GM21717 (cell line): ENCODE results near the gene CASP8.
A peak's percentile ranks its signal among the peaks of the same experiment; 100 is the strongest.

Experiments
- ATAC-seq: cut with Tn5 transposase; IDR thresholded peaks from one replicate; pipeline ENCODE4 v1.9.1; 2021; ENCODE audit warnings: mild to moderate bottlenecking, moderate library complexity; ENCODE audit not compliant: unreplicated experiment

Gene CASP8

DNA sequence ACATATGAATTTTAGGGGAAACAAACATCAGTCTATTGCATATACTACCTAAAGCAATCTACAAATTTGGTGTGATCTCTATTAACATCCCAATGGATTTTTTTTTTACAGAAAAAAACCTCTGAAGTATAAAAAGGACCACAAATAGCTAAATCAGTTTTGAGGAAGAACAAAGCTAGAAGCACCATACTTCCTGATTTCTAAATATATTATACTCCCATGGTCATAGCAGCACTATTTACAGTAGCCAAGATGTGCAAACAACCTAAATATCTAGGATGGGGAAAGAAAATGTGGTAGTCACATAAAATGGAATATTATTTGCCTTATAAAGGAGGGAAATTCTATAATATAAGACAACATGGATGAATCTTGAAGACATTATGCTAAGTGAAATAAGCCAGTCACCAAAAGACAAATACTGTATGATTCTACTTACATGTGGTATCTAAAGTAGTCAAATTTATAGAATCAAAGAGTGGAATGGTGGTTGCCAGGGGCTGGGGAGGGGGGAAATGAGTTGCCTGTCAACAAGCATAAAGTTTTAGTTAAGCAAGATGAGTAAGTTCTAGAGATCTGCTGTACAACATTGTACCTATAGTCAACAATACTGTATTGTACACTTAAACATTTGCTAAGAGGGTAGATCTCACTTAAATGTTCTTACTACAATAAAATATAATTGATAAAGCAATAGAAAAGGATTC lies 17.6 kb upstream of the CASP8 start:
- no peak for ATAC-seq

DNA sequence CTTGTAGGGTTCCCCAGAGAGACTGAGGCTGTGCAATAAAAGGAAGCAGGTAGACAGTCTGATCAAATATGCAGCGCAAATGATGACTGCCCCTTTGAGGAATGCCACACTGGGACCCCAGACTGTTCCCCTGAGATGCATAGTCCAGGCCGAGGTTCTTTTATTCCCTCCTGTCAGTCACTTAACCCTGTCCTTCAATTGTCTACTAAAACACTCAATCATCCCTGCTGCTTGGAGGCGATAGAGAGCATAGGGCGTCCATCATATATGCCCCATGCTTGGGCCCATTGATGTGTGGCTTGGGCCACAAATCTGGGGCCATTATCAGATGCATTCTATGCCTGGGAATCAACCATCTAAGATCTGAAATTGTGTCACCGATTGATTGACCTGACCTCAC lies 15.5 kb upstream of the CASP8 start:
- ATAC-seq, result no peak

DNA sequence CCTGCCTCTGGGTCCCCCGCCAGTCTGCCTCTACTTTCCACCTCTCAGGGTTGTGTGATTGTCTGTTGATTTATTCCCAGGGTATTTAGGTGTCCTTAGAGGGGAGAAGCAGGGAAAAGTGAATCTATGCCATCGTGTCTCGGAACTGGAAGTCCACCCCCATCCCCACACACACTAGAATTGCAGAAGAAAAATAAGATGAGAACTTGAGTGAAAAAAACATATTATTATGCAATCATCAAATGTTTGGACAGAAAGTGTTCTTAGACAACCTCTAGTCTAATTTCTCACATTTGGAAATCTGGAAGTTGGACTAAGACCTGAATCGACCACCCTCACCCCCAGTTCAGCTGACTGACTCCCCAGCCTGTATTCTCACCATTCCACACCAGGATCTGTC lies 14.1 kb upstream of the CASP8 start:
- no peak for ATAC-seq

DNA sequence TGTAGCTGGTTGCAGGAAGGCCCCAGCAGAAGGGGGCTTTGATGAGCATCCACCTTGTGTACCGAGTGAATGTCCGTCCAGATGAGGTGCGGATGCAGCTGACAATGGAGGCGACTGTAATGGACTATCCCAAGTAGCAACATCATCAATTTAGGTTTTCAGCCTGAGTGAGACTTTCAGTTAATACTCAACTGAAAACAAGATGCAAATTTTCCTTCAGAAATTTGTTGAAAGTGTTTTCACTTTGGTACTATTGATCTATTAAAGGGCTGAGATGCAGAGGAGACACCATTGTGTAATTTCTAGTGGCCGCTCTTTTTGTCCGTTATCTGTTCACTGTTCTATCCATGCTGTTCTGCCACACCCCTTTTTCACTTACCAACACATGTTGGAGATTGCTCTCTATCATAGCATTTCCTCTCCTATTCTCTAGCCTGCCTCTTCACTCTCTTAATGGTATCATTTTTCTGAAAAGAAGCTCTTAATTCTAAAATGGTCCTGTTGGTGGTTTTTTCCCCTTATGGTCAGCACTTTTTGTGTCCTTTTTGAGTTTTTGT lies 12.0 kb upstream of the CASP8 start:
- ATAC-seq, result no peak

DNA sequence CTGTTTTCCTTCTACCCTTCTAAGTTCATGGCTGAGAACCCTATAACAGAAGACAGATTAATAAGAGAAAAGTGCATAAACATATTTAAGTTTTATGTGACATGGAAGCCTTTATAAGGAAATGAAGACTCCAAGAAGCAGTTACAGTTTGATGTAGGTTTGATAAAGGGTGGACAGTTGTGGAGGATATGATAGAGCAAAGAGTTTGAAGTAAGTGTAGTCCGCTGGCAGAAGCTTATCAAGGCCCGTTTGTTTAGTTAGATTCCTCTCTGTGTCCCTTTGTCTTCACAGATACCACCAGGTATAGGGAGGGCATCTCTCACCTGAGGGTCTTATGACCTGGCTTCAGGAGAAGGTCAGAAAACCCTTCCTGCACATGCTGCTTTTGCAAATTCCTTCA lies 10.4 kb upstream of the CASP8 start:
- ATAC-seq, result no peak

DNA sequence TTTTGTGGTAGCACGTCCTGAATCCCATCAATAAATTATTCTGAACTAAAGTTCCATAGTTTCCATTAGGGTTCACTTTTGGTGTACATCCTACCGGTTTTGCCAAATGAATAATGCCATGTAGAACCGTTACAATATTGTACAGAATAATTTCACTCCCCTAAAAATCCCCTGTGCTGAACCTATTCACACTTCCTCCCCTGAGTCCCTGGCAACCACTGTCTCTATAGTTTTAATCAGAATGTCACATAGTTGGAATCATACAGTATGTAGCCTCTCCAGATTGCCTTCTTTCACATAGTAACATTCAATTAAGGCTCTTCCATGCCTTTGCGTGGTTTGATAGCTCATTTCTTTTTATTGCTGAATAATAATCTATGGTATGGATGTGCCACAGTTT lies 9.6 kb upstream of the CASP8 start:
- ATAC-seq, result no peak

DNA sequence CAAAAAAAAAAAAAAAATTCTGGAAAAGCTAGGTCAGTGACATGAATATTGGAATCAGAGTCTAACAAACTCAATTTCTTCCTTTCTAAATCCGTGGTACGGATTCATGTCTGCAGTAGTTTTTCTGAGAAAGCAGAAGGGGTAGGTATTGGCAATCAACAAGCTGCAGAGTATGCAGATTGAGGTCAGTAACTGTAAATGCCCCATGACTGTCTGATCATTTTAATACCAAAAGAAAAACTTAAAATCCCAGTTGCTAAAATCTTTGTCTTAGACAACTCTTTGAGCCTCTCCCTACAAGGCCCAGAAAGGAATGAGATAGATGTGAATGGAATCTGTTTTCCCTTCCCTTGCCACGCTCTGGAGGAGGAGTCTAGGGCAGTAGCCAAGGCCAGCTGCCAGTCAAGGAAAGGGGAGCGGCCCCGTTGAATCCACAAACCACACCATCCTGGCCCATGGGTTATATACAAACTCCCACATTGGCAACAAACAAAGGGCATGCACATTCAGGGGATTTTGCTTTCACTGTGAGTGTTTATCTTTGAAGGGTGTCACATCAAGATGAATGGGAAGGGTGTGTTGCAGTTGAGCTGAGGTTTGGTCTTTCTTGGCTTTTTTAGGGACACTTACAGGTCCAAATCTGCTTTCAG lies 6.1 kb upstream of the CASP8 start:
- no peak for ATAC-seq

DNA sequence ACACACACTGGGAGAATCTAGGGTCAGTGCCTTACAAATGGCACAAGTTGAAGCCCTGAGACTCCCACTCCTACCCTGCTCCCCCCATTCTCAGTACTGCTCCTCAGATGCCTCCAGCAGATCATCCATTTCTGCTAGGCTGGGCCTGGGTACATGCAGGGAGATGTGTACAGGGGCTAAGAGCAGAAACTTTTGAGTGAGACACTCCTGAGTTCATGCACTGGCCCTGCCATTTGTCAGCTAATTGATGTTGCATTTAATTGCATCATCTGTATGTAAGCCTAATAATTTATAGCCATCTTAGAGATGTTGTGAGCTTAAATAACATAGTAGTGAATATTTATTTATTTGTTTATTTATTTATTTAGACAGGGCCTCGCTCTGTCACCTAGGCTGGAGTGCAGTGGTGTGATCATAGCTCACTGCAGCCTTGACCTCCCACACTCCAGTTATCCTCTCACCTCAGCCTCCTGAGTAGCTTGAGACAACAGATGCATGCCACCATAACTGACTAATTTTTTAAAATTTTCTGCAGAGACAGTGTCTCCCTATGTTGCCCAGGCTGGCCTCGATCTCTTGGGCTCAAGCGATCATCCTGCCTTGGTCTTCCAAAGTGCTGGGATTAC lies 4.8 kb upstream of the CASP8 start:
- no peak for ATAC-seq

DNA sequence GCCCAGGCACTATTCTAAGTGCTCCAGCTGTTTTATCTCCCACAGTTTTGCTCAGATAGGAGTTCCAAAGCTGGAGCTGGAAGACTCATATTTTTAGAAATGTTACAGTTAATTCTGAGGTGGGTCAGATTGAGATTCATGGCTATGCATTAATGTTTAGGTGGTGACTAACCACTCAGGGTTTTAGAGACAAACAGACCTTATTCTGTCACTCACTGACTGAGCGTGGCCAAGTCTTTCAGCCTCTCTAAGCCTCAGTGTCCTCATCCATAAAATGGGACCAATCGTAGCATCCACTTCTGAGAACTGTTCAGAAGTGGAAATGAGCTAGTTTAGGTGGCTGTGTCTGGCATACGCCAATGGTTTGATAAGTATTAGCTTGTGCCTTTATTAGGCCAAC lies 4.3 kb upstream of the CASP8 start:
- ATAC-seq, result no peak

DNA sequence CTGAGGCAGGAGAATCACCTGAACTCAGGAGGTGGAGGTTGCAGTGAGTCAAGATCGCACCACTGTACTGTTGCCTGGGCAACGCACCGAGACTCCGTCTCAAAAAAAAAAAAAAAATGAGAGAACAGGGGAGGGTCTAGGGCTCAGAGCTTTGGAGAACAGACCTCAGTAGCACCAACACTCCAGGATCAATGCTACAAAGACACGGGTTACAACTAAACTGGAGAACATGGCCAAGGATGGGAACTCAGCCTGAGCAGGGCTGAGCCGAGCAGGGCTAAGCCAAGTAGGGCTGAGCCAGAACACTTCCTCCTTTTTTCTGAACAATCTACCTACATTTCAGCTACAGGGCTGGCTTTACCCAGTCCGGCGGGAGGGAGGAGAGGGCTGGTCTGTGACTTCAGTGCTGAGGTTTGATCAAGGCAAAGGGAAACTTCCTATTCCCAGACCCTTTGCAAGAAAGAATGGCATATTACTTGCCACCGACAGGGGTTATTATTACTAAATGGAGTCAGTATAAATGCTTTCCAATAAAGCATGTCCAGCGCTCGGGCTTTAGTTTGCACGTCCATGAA lies 2.9 kb upstream of the CASP8 start:
- peak; percentile 58 for ATAC-seq

DNA sequence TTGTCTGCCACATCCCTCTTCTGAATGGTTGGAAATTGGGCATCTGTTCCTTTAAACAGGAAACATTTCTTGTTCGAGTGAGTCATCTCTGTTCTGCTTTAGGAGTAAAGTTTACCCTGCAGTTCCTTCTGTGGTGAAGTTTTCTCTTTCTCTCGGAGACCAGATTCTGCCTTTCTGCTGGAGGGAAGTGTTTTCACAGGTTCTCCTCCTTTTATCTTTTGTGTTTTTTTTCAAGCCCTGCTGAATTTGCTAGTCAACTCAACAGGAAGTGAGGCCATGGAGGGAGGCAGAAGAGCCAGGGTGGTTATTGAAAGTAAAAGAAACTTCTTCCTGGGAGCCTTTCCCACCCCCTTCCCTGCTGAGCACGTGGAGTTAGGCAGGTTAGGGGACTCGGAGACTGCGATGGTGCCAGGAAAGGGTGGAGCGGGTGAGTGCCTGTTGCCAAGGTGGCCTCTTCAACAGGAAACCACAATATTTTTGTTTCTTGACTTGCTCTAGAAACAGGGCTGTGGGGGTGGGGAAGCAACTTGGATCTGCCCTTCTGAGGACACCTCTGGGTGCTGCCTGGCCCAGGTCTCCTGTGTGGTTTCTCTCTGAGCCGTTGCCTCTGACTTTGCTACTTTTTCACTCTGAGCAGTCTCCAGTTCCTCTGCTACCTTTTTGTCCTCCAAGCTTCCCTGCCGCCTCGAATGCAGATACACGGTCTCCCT lies 2.2 kb upstream of the CASP8 start:
- peak; percentile 74 for ATAC-seq

DNA sequence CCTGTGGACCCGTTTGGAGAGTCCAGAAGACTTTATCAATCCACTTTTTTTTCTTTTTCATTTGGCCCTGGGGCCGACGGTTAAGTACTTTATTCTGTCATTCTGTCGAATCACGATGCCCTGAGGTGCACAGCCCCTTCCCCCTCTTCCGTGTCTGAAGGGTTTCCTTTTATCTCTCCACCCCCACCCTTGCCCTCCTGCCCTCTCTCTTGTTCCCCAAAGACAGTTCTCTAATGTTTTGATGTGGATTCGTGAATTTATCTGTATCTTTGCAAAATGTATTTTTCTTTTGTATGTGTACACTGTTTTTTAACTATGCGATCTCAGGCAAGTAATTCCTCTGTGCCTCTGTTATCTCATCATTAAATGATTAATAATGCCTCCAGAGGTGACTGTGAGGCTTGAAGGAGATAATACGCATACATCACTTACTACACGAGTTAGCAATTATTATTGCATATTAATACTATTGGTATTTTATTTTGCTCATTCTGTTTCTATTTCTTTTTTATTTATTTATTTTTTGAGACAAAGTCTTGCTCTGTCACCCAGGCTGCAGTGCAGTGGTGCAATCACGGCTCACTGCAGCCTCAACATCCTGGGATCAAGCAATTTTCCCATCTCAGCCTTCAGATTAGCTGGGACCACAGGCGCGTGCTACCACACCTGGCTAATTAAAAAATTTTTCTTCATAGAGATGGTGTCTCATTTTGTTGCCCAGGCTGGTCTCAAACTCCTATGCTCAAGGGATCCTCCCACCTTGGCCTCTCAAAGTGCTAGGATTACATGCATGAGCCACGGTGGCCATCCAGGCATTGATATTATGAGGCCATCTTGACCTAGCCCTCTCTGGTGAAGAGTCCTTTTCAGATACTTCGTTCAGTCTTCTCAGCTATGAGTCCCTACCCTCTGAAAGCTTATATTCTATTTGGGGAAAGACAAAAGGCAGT lies 1.4 kb upstream of the CASP8 start:
- no peak for ATAC-seq

DNA sequence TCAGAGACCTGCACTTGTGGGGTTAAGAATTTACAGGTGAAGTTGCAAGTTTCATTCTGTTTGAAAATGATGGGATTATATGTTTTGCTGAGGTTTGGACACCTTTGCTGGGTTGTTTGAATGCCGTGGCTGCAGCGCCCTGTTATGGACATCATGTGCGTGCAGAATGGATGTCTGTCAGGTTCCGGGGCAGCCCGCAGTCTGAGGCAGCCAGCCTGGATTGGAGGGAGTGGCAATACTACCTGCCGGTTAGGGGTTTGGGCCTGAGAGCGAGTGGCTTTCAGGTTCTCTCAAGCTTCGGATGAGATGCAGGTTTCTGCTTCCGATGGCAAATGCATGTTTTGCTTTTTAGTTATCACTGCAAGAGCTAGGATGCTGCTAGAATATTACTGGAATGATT lies 1.1 kb downstream of the CASP8 start:
- ATAC-seq, result no peak

DNA sequence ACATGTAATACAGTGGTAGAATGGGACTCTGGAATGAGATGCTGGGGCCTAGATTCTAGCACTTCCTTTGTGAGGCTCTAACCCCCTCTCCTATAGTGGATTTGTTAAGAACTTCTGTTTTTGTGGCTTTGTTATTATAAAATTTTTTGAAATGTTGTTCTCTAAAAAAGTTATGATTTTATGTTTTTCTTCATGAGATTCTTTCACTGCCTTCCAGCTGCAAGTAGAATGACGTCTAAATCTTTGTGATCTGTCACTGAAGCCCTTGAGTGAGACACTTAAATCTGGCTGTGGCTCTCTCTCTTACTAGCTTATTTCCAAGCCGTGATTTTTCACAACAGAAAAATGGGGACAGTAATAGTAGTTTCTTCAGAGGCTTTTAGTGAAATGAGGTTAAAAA lies 1.6 kb downstream of the CASP8 start:
- no peak for ATAC-seq

DNA sequence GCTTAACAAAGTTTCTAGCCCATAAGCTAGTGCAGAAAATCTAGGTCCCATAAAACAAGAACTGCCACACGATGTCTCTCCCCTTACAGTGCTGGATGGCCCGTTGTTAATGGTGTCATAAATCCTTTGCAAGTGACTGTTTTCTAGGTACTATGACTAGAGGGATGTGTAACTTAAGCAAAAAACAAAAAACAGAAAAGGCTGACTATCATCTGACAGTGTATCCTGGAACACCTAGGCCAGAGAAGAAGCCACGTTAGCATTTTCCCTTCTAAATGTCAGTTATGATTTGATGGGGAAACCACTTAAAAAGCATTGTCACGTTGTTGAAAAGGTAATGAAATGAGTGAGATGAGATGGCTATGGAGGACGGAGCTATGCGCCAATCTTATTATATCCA lies 2.4 kb downstream of the CASP8 start:
- no peak for ATAC-seq

DNA sequence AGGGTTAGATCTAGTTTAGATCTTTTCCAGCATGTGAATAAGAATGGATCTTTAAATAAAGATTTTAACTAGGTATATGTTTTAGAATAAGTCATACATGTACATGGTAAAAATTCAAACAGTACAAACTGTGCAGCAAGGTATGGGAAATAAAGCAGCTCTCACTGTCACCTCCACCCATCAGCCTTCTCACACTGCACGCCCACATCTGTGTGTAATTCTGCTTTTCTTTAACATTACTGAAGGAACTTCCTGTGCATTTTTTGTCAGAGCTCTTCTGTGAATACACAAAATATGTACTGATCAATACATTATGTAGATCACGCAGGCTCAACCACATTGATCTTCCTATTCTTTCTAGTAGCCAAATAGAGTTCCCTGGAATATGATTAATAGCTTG lies 3.4 kb downstream of the CASP8 start:
- ATAC-seq, result no peak

DNA sequence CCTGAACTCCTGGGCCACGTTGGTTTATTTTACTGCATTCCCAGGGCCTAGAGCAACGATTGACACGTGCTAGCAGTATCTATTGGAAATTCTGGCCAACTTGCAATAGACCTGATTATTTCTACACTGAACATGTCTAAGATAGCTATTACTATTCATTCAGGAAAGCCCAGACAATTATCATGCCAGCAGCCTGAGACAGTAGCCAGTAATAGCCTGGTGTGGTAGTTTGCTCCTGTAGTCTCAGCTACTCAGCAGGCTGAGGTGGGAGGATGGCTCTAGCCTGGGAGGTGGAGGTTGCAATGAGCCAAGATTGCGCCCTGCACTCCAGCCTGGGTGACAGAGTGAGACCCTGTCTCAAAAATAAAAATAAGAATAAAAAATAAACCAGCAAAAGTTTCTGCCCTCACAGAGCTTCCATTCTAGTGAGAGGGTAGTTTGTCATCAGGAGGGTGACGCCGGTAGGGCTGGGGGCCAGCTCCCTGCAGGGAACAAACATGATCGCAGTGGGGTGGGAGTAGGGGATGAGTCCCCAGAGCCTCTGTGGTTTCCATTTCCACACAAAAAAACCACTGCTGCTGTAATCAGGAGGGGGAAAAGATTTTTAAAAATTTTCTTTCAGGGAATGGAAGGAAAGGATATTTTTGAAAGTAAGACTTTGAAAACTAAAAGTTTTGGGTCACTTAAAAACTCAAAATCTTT lies 4.3 kb downstream of the CASP8 start:
- ATAC-seq, result no peak

DNA sequence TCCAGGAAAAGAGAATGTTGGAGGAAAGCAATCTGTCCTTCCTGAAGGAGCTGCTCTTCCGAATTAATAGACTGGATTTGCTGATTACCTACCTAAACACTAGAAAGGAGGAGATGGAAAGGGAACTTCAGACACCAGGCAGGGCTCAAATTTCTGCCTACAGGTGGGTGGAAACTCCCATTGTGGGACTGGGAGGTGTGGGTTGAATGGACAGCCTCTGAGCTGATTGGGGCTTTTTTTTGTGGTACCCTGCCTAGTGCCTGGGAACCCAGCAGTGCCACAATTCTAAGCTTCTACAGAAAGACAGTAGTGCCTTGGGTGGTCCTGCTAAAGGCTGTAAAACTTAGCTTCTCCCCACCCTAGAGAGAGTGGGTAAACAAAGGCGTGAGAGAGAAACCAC lies 6.3 kb downstream of the CASP8 start:
- no peak for ATAC-seq

DNA sequence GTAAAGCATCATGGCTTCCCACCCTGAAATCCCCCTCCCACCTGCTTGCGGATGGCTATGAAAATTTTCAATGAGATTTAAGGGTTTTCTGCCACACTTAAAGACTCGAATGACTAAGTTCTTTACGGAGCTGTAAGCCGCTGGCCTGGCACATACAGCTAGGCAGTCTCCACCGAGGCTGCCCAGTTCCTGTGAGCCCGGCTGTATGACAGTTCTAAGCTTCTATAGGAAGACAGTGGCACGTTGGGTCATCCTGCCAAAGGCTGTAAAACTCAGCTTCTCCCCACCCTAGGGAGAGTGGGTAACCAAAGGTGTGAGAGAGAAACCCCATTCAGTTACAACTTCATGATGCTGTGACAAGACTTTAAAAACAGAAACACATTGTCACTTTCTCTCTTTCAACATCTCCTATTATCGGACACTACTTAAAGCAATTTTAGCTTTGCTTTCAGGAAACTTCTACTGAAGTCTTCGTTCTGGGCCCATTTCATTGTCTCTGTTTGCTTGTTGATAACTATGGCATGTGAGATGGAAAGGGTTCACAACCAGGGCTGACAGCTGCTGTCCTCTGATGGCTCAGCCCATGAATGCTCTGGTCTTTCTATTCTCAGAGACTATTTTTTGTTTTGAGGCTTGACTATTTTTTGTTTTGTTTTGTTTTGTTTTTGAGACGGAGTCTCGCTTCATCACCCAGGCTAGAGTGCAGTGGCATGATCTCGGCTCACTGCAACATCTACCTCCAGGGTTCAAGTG lies 7.1 kb downstream of the CASP8 start:
- no peak for ATAC-seq
